ENCODE results near the gene DCC. TPM values are rescaled to one million over a fixed set of nuclear protein-coding genes. Genes with fewer than 3 reads are reported as not detected.

The DCC gene
- total and polyA plus RNA-seq, 9 of the 15 experiments (the other 6 are each of a cell fraction or from before 2014, with no cell fraction given) = not detected

DNA sequence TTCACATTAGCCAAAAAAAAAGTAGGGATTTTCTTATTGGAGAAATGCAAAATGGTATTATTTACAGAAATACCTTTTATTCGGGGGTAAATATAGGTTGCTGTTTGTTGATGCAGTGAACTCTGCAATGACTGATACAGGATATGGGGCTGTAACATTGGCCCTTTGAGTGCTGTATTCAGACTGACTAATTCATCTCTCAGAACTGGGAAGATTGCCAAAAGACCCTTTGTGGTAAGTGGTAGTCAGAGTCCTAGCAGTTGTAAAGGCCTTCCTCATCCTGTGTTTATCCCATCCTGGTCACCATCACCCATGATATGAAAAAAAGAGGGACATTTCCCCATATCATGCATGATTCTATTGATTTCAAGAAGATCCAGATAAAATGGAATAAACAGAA, 14.0 kb upstream of the DCC start:
- ChIA-PET CTCF (ENCODE audit: low intra/inter-chr PET ratio) (no interaction called here), POLR2A (no interaction called here)
- no peaks in the 10 kb centered on the region for H3K27me3 ChIP-seq (ENCODE audit: control insufficient read depth in 2 of 2, insufficient read depth in 2 of 2, low read length in 2 of 2)
- TF ChIP-seq, protein P1, sequence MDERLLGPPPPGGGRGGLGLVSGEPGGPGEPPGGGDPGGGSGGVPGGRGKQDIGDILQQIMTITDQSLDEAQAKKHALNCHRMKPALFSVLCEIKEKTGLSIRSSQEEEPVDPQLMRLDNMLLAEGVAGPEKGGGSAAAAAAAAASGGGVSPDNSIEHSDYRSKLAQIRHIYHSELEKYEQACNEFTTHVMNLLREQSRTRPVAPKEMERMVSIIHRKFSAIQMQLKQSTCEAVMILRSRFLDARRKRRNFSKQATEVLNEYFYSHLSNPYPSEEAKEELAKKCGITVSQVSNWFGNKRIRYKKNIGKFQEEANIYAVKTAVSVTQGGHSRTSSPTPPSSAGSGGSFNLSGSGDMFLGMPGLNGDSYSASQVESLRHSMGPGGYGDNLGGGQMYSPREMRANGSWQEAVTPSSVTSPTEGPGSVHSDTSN (CRISPR knock-in tag; IDR thresholded peaks at IDR 0.05; ENCODE audit: low read depth) = no peak
- TF ChIP-seq, protein P1 (tag; conservative IDR thresholded peaks at IDR 0.05; ENCODE audit: low read depth) = no peak
- BruUV-seq (replicated peaks) = no TSS peak
- no peaks in the 10 kb centered on the region for H3K9me1 ChIP-seq (ENCODE audit: control insufficient read depth, insufficient read depth, low read length)
- H3K36me3 ChIP-seq (ENCODE audit: control insufficient read depth, insufficient read depth, low read length) = no peaks in the 10 kb centered on the region
- no peak for FAIRE-seq
- H3K4me2 ChIP-seq (ENCODE audit: insufficient read depth, low read length) = no peak overlapping the region
- H3K79me2 ChIP-seq (ENCODE audit: control insufficient read depth, insufficient read depth, low read length) = no peaks in the 10 kb centered on the region
- no peak for ATAC-seq
- H3K9ac ChIP-seq (ENCODE audit: insufficient read depth in 1 of 2, low read depth in 2 of 2, low read length in 2 of 2) = no peak overlapping the region
- no peak overlapping the region for H2AFZ ChIP-seq (ENCODE audit: low read depth, low read length)
- H3K4me3 ChIP-seq = no peak overlapping the region
- no peaks in the 10 kb centered on the region for H4K20me1 ChIP-seq (replicated peaks; ENCODE audit: control insufficient read depth, insufficient read depth, low read length)
- H3K9me3 ChIP-seq (replicated peaks; ENCODE audit: control insufficient read depth, insufficient read depth, low read depth, low read length) = no peaks in the 10 kb centered on the region
- H3K4me1 ChIP-seq (replicated peaks in 1 of 2; ENCODE audit: control insufficient read depth in 2 of 2, insufficient read depth in 2 of 2, low read length in 2 of 2) = no peaks in the 10 kb centered on the region
- no peak overlapping the region for H3K27ac ChIP-seq (ENCODE audit: extremely low read depth, low read depth, low read length)
- no peak for DNase-seq (ENCODE audit: extremely low read depth in 1 of 4, low spot score in 3 of 4)
- intact Hi-C loops (cut with micrococcal nuclease) (no loop called here), in situ Hi-C loops (cut with MboI) (no loop called here)
- WGBS (ENCODE audit: insufficient coverage, low coverage, missing lambda C conversion rate) = no CpG with 5 or more reads among the region's 1 CpG

GRCh38 chr18:52333860-52334259, 6.1 kb upstream of the DCC start:
- Histone ChIP-seq H3K4me1 (replicated peaks in 1 of 2; ENCODE audit: control insufficient read depth in 2 of 2, insufficient read depth in 2 of 2, low read length in 2 of 2) (no peaks in the 10 kb centered on the region), H3K9ac (ENCODE audit: insufficient read depth in 1 of 2, low read depth in 2 of 2, low read length in 2 of 2) (no peak overlapping the region), H3K9me1 (ENCODE audit: control insufficient read depth, insufficient read depth, low read length) (no peaks in the 10 kb centered on the region), H3K4me3 (no peak overlapping the region), H3K79me2 (ENCODE audit: control insufficient read depth, insufficient read depth, low read length) (no peaks in the 10 kb centered on the region), H3K4me2 (ENCODE audit: insufficient read depth, low read length) (no peak overlapping the region), H3K27ac (ENCODE audit: extremely low read depth, low read depth, low read length) (no peak overlapping the region), H4K20me1 (replicated peaks; ENCODE audit: control insufficient read depth, insufficient read depth, low read length) (no peaks in the 10 kb centered on the region), H3K27me3 (ENCODE audit: control insufficient read depth in 2 of 2, insufficient read depth in 2 of 2, low read length in 2 of 2) (no peaks in the 10 kb centered on the region), H2AFZ (ENCODE audit: low read depth, low read length) (no peak overlapping the region), H3K36me3 (ENCODE audit: control insufficient read depth, insufficient read depth, low read length) (no peaks in the 10 kb centered on the region), H3K9me3 (replicated peaks; ENCODE audit: control insufficient read depth, insufficient read depth, low read depth, low read length) (no peaks in the 10 kb centered on the region)
- ChIA-PET POLR2A (no interaction called here), CTCF (ENCODE audit: low intra/inter-chr PET ratio) (no interaction called here)
- in situ Hi-C loops (cut with MboI) (no loop called here), intact Hi-C loops (cut with micrococcal nuclease) (no loop called here)
- no CpG with 5 or more reads among the region's 1 CpG for WGBS (ENCODE audit: insufficient coverage, low coverage, missing lambda C conversion rate)
- DNase-seq (ENCODE audit: extremely low read depth in 1 of 4, low spot score in 3 of 4) (no peak), FAIRE-seq (no peak), ATAC-seq (no peak)
- no TSS peak for BruUV-seq (replicated peaks)
- TF ChIP-seq FOSL1 (tag; conservative IDR thresholded peaks at IDR 0.05) = no peak
- TF ChIP-seq, protein P2, sequence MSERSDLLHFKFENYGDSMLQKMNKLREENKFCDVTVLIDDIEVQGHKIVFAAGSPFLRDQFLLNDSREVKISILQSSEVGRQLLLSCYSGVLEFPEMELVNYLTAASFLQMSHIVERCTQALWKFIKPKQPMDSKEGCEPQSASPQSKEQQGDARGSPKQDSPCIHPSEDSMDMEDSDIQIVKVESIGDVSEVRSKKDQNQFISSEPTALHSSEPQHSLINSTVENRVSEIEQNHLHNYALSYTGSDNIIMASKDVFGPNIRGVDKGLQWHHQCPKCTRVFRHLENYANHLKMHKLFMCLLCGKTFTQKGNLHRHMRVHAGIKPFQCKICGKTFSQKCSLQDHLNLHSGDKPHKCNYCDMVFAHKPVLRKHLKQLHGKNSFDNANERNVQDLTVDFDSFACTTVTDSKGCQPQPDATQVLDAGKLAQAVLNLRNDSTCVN (CRISPR knock-in tag; IDR thresholded peaks at IDR 0.05) = no peak
- TF ChIP-seq TBP (optimal IDR thresholded peaks at IDR 0.05; ENCODE audit: low read depth, low read length) = no peak
- no peak for TF ChIP-seq ZNF76 (CRISPR knock-in tag; IDR thresholded peaks at IDR 0.05; ENCODE audit: borderline replicate concordance)
- TF ChIP-seq LARP7 (IDR thresholded peaks at IDR 0.05) = no peak
- TF ChIP-seq ZFP36 (IDR thresholded peaks at IDR 0.05; ENCODE audit: low read depth, low read length, partially characterized antibody) = no peak
- TF ChIP-seq PRMT5 (CRISPR knock-in tag; IDR thresholded peaks at IDR 0.05) = no peak
- no peak for TF ChIP-seq ETV5 (CRISPR knock-in tag; IDR thresholded peaks at IDR 0.05; ENCODE audit: low read depth)
- no peak for TF ChIP-seq BRD9 (IDR thresholded peaks at IDR 0.05; ENCODE audit: low read depth, partially characterized antibody)
- TF ChIP-seq NELFE (IDR thresholded peaks at IDR 0.05; ENCODE audit: insufficient read depth, insufficient read length) = no peak
- TF ChIP-seq TSC22D4 (tag; IDR thresholded peaks at IDR 0.05) = no peak

Measured in K562 (cell line).